NCI-H146 (cell line): ENCODE results near the gene SPATA17.

Experiments used
- DNase-seq: peaks from one replicate; lab custom pipeline; 2025; lab: John Stamatoyannopoulos, UW

SPATA17 gene

DNA sequence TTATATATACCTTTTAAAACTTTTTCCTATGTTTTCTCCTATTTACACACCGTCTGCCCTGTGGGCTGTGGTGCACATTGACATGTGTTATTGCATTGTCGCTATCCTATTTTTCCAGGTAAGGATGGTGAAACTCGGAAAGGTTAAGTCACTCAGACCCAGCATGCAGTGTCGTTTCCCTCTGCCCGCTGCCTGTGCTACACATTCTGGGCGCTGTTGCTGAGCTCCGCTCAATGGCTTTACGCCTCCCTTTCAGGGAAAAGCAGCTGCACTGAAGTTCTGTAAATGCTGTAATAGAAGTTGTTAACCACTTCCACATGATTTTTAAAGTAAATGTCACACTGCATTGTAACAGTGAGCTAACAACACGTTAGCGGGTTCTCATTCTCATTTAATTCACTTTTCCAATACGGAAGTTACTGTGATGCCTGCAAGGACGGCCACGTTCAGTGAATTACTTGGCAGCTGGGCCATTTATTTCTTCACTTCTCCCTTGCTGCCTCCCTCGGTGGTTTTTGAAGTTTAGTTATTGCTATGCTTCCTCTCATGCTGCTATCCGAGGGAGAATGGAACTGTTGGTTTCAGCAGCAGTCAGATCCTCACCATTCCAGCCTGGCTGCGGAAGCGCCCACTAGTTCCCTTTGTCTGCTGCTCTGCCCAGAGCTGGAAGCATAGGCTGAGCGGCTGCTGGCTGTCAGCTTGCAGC is 288.7 kb downstream of the SPATA17 start:
- peak; percentile 30 for DNase-seq
